Gastrocnemius medialis (tissue), 4 donors: ENCODE measurements around the gene CBARP.

ENCODE experiments used
- CTCF ChIP-seq, 5 experiments: fragments of 450-650 bp in 3 of 5; fragments of 200-600 bp in 2 of 5; sonication (generic) in 2 of 5; IDR thresholded peaks in 4 of 5; conservative IDR thresholded peaks in 1 of 5; 1 replicate in 4 of 5; 2 replicates in 1 of 5; pipeline ENCODE4 v1.5.1; 2016 to 2019; ENCODE audit warnings: antibody characterized with exemption in 5 of 5, mild to moderate bottlenecking in 3 of 5, moderate library complexity in 3 of 5
- POLR2A ChIP-seq, 2 donors: fragments of 450-650 bp; IDR thresholded peaks; one replicate each; pipeline ENCODE4 v1.6.1; 2017; ENCODE audit warnings: antibody characterized with exemption in 2 of 2, mild to moderate bottlenecking in 2 of 2, moderate library complexity in 2 of 2

GRCh38 chr19:1220477-1220930 is 17.3 kb downstream of the CBARP start:
- TF ChIP-seq CTCF (IDR thresholded peaks at IDR 0.05 in 4 of 5, conservative IDR thresholded peaks at IDR 0.05 in 1 of 5), result no peak
- no peak for TF ChIP-seq POLR2A (IDR thresholded peaks at IDR 0.05)
